Measurements from ENCODE around the gene KCNQ1.

KCNQ1 gene

GRCh38 chr11:2843551-2843950 lies 398.7 kb downstream of the KCNQ1 start:
- Histone ChIP-seq H3K9ac (ENCODE audit: low read depth, low read length) (no peak overlapping the region), H4K20me1 (ENCODE audit: insufficient read depth, low read length) (peaks cover 10% of the 10 kb centered on the region; the same call in 1 of the 2 replicates), H3K27ac (ENCODE audit: low read length) (no peak overlapping the region), H3K4me1 (ENCODE audit: insufficient read depth, low read length) (no peaks in the 10 kb centered on the region), H2AFZ (ENCODE audit: low read depth, low read length) (no peak overlapping the region), H3K79me2 (ENCODE audit: insufficient read depth, low read length) (no peaks in the 10 kb centered on the region), H3K4me2 (ENCODE audit: insufficient read depth, low read length) (no peak overlapping the region), H3K9me3 (ENCODE audit: insufficient read depth, low read length, severe bottlenecking) (no peaks in the 10 kb centered on the region), H3K36me3 (ENCODE audit: insufficient read depth, low read length) (no peaks in the 10 kb centered on the region), H3K4me3 (ENCODE audit: low read depth in 1 of 2, low read length in 2 of 2) (no peak overlapping the region), H3K27me3 (ENCODE audit: insufficient read depth, low read length, poor library complexity) (no peaks in the 10 kb centered on the region)
- ATAC-seq (ENCODE audit: insufficient read depth, low read depth) (no peak), DNase-seq (no peak)
- TF ChIP-seq CTCF (IDR thresholded peaks at IDR 0.05; ENCODE audit: borderline replicate concordance, extremely low read depth, low read length, poor library complexity, severe bottlenecking) (no peak), EZH2 (IDR thresholded peaks at IDR 0.05; ENCODE audit: borderline replicate concordance, low read depth, low read length, severe bottlenecking) (no peak)

- TF ChIP-seq CTCF (IDR thresholded peaks at IDR 0.05; ENCODE audit: borderline replicate concordance, extremely low read depth, low read length, poor library complexity, severe bottlenecking) = no peak
- no peak for TF ChIP-seq EZH2 (IDR thresholded peaks at IDR 0.05; ENCODE audit: borderline replicate concordance, low read depth, low read length, severe bottlenecking)
- Histone ChIP-seq H3K4me2 (ENCODE audit: insufficient read depth, low read length) (no peak overlapping the region), H3K4me3 (ENCODE audit: low read depth in 1 of 2, low read length in 2 of 2) (no peak overlapping the region), H3K9me3 (ENCODE audit: insufficient read depth, low read length, severe bottlenecking) (no peaks in the 10 kb centered on the region), H2AFZ (ENCODE audit: low read depth, low read length) (no peak overlapping the region), H4K20me1 (ENCODE audit: insufficient read depth, low read length) (peaks cover 10% of the 10 kb centered on the region; the same call in 1 of the 2 replicates), H3K27ac (ENCODE audit: low read length) (no peak overlapping the region), H3K27me3 (ENCODE audit: insufficient read depth, low read length, poor library complexity) (no peaks in the 10 kb centered on the region), H3K9ac (ENCODE audit: low read depth, low read length) (no peak overlapping the region), H3K79me2 (ENCODE audit: insufficient read depth, low read length) (no peaks in the 10 kb centered on the region), H3K36me3 (ENCODE audit: insufficient read depth, low read length) (no peaks in the 10 kb centered on the region), H3K4me1 (ENCODE audit: insufficient read depth, low read length) (no peaks in the 10 kb centered on the region)
- ATAC-seq (ENCODE audit: insufficient read depth, low read depth) (peak; percentile 86), DNase-seq (peak; percentile 54)
These were observed 399.5 kb downstream of the KCNQ1 start for GRCh38 chr11:2844116-2844842.

- H3K9me3 ChIP-seq (ENCODE audit: insufficient read depth, low read length, severe bottlenecking) = no peaks in the 10 kb centered on the region
- H3K27me3 ChIP-seq (ENCODE audit: insufficient read depth, low read length, poor library complexity) = no peaks in the 10 kb centered on the region
- no peak for TF ChIP-seq EZH2 (IDR thresholded peaks at IDR 0.05; ENCODE audit: borderline replicate concordance, low read depth, low read length, severe bottlenecking)
- no peak for TF ChIP-seq CTCF (IDR thresholded peaks at IDR 0.05; ENCODE audit: borderline replicate concordance, extremely low read depth, low read length, poor library complexity, severe bottlenecking)
- no peak overlapping the region for H3K4me3 ChIP-seq (ENCODE audit: low read depth in 1 of 2, low read length in 2 of 2)
- H4K20me1 ChIP-seq (ENCODE audit: insufficient read depth, low read length) = peaks cover 10% of the 10 kb centered on the region; the same call in 1 of the 2 replicates
- H3K36me3 ChIP-seq (ENCODE audit: insufficient read depth, low read length) = no peaks in the 10 kb centered on the region
- H3K9ac ChIP-seq (ENCODE audit: low read depth, low read length) = no peak overlapping the region
- H2AFZ ChIP-seq (ENCODE audit: low read depth, low read length) = no peak overlapping the region
- no peaks in the 10 kb centered on the region for H3K4me1 ChIP-seq (ENCODE audit: insufficient read depth, low read length)
- H3K79me2 ChIP-seq (ENCODE audit: insufficient read depth, low read length) = no peaks in the 10 kb centered on the region
- H3K4me2 ChIP-seq (ENCODE audit: insufficient read depth, low read length) = no peak overlapping the region
- H3K27ac ChIP-seq (ENCODE audit: low read length) = no peak overlapping the region
- DNase-seq (no peak), ATAC-seq (ENCODE audit: insufficient read depth, low read depth) (no peak)
These were observed 400.2 kb downstream of the KCNQ1 start for GRCh38 chr11:2844996-2845395.
